Purkinje cell (primary cell): ENCODE data around the gene IL5. TPM values are rescaled to one million over a fixed set of nuclear protein-coding genes. Genes with fewer than 3 reads are reported as not detected.

Experiments
- polyA plus RNA-seq: library from polyadenylated mRNA; unstranded; fragments of >200 nt; fragmentation: Nextera tagmentation; gene quantifications from 2 replicates; pipeline ENCODE4 v1.2.1, GENCODE V29; 2014

The IL5 gene
- polyA plus RNA-seq: not detected in 2 replicates

GRCh38 chr5:132543472-132544201 is at the start of gene IL5:
TSS of gene IL5 (minus strand) at chr5:132543522. CDS start at chr5:132543478, 44 bp downstream.

GRCh38 chr5:132556763-132557477 is 13.6 kb upstream of the IL5 start, which contains the start of gene RAD50:
TSS of gene RAD50 (plus strand) at chr5:132556977. CDS start at chr5:132557325, 348 bp downstream.

Other genes starting within 250 kb of the IL5 start
- 0.58 and 2.4 TPM in 2 replicates for gene SLC22A4, start 249.1 kb downstream of the IL5 start, polyA plus RNA-seq
- gene SLC22A5, start 173.8 kb downstream of the IL5 start, polyA plus RNA-seq: 3.5 and 6.4 TPM in 2 replicates
- 0.90 TPM in 1 of 2 replicates, not detected in the other for gene IRF1, start 52.7 kb downstream of the IL5 start, polyA plus RNA-seq
- 34.0 and 44.9 TPM in 2 replicates for gene RAD50, start 13.5 kb upstream of the IL5 start, polyA plus RNA-seq
- not detected in 2 replicates for gene IL13, start 114.7 kb upstream of the IL5 start, polyA plus RNA-seq
- 0.71 TPM in 1 of 2 replicates, not detected in the other for gene IL4, start 130.5 kb upstream of the IL5 start, polyA plus RNA-seq
- 146 and 152 TPM in 2 replicates for gene KIF3A, start 194.0 kb upstream of the IL5 start, polyA plus RNA-seq
- gene CCNI2, start 203.9 kb upstream of the IL5 start, polyA plus RNA-seq: 141 and 152 TPM in 2 replicates
- gene SEPTIN8, start 233.7 kb upstream of the IL5 start, polyA plus RNA-seq: 46.5 and 48.3 TPM in 2 replicates